HL-60 (cell line): ENCODE measurements around the gene RAD18.

Source experiments
- DNase-seq, 2 experiments: peaks; one replicate each; pipeline ENCODE4 v3.0.0-alpha.2; 2010 to 2020; ENCODE audit warnings: low read depth in 1 of 2, low spot score in 1 of 2
- H3K27ac ChIP-seq: fragments of 250-450 bp; sonication (Bioruptor Pico); replicated peaks from 2 replicates; pipeline ENCODE4 v1.5.1; 2020; ENCODE audit warnings: mild to moderate bottlenecking, moderate library complexity
- H3K27me3 ChIP-seq: fragments of 250-450 bp; sonication (Bioruptor Pico); 2 replicates; pipeline ENCODE4 v1.5.1; 2021; ENCODE audit warnings: mild to moderate bottlenecking, moderate library complexity; ENCODE audit not compliant: insufficient read depth, poor library complexity, severe bottlenecking
- H3K4me3 ChIP-seq: replicated peaks from 2 replicates; pipeline ENCODE4 v1.5.1; 2011; ENCODE audit warnings: mild to moderate bottlenecking, control low read depth, low read length; ENCODE audit not compliant: insufficient read depth
- GABPA ChIP-seq: IDR thresholded peaks from 2 replicates; pipeline ENCODE4 v1.6.1; 2012; ENCODE audit warnings: low read depth
- POLR2AphosphoS5 ChIP-seq: IDR thresholded peaks from 2 replicates; pipeline ENCODE4 v1.6.1; 2012; ENCODE audit warnings: low read depth
- SPI1 ChIP-seq: IDR thresholded peaks from 2 replicates; pipeline ENCODE4 v1.6.1; 2012; ENCODE audit warnings: low read depth, mild to moderate bottlenecking, borderline replicate concordance
- TF ChIP-seq, protein P1 (sequence below): IDR thresholded peaks from 2 replicates; pipeline ENCODE4 v1.6.1; 2012; ENCODE audit warnings: low read depth; ENCODE audit not compliant: insufficient replicate concordance
- TF ChIP-seq, protein P2 (sequence below): IDR thresholded peaks from one replicate; pipeline ENCODE4 v1.5.1; 2011; ENCODE audit warnings: low read length, control low read depth, inconsistent platforms; ENCODE audit not compliant: insufficient read depth

Gene RAD18

DNA sequence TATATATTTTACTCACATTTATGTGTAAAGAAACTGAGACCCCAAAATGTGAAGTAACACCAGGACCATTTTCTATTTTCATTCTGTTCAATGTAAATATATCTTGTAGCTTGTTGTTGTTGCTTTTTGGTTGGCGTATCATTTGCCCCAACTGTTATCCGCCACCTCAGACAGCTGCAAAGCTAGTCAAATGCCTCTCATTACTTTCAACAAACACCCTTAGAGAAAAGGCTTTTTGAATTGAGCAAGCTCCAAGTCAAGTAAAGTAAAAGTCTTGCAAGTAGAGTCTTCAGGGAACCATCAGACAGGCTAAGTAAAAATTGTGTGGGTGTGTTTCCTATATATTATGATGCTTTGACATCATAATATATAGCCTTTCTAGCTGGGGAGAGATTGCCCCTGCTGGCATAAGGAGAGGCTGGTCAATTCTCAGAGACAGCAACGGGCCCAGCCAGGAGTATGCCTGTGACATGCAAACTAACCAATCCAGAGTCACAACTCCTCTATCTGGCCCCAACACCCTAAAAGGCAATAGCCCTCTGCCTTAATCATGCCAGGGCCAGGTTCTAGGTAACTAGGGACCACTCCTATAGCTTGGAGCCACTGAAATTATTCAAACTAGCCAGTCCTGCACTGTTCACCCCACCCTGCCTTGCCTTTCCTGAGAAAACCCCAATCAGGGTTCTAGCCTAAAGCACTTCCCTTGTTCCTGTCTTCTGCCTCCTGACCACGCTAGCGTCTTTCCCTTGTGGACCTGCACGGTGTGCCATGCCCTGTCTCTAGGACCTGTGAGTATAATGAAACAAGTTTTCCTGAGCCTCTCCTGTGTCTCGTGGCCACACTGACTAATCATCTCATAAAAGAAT, 75.6 kb downstream of the RAD18 start:
- H3K27me3 ChIP-seq = no peaks in the 10 kb centered on the region
- TF ChIP-seq, protein P1, sequence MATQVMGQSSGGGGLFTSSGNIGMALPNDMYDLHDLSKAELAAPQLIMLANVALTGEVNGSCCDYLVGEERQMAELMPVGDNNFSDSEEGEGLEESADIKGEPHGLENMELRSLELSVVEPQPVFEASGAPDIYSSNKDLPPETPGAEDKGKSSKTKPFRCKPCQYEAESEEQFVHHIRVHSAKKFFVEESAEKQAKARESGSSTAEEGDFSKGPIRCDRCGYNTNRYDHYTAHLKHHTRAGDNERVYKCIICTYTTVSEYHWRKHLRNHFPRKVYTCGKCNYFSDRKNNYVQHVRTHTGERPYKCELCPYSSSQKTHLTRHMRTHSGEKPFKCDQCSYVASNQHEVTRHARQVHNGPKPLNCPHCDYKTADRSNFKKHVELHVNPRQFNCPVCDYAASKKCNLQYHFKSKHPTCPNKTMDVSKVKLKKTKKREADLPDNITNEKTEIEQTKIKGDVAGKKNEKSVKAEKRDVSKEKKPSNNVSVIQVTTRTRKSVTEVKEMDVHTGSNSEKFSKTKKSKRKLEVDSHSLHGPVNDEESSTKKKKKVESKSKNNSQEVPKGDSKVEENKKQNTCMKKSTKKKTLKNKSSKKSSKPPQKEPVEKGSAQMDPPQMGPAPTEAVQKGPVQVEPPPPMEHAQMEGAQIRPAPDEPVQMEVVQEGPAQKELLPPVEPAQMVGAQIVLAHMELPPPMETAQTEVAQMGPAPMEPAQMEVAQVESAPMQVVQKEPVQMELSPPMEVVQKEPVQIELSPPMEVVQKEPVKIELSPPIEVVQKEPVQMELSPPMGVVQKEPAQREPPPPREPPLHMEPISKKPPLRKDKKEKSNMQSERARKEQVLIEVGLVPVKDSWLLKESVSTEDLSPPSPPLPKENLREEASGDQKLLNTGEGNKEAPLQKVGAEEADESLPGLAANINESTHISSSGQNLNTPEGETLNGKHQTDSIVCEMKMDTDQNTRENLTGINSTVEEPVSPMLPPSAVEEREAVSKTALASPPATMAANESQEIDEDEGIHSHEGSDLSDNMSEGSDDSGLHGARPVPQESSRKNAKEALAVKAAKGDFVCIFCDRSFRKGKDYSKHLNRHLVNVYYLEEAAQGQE = no peak
- TF ChIP-seq, protein P2, sequence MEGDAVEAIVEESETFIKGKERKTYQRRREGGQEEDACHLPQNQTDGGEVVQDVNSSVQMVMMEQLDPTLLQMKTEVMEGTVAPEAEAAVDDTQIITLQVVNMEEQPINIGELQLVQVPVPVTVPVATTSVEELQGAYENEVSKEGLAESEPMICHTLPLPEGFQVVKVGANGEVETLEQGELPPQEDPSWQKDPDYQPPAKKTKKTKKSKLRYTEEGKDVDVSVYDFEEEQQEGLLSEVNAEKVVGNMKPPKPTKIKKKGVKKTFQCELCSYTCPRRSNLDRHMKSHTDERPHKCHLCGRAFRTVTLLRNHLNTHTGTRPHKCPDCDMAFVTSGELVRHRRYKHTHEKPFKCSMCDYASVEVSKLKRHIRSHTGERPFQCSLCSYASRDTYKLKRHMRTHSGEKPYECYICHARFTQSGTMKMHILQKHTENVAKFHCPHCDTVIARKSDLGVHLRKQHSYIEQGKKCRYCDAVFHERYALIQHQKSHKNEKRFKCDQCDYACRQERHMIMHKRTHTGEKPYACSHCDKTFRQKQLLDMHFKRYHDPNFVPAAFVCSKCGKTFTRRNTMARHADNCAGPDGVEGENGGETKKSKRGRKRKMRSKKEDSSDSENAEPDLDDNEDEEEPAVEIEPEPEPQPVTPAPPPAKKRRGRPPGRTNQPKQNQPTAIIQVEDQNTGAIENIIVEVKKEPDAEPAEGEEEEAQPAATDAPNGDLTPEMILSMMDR = no peak
- TF ChIP-seq GABPA (no peak), POLR2AphosphoS5 (no peak), SPI1 (no peak)
- H3K27ac ChIP-seq = no peak overlapping the region
- no peak for DNase-seq
- H3K4me3 ChIP-seq = no peak overlapping the region

DNA sequence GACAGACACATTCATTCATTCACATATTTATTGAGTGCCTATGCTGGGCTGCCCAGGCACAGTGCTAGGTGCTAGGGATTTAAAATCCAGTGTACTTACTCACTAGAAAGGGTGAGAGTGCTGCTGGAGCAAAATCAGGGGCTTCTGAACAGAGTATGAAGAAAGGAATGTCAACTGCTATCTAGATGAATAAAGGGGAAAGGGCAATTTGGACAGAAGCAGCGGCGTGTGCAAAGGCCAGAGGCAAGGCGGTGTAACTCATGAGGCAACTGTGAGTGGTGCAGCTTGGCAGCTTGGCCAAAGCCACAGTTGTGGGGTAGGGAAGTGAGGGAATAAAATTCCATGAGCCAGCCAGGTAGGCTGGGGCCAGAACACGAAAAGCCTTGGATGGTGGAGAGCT, 76.7 kb downstream of the RAD18 start:
- no peak for DNase-seq
- TF ChIP-seq, protein P2 = no peak
- no peak for TF ChIP-seq POLR2AphosphoS5
- TF ChIP-seq, protein P1 = no peak
- no peak for TF ChIP-seq SPI1
- TF ChIP-seq GABPA = no peak

DNA sequence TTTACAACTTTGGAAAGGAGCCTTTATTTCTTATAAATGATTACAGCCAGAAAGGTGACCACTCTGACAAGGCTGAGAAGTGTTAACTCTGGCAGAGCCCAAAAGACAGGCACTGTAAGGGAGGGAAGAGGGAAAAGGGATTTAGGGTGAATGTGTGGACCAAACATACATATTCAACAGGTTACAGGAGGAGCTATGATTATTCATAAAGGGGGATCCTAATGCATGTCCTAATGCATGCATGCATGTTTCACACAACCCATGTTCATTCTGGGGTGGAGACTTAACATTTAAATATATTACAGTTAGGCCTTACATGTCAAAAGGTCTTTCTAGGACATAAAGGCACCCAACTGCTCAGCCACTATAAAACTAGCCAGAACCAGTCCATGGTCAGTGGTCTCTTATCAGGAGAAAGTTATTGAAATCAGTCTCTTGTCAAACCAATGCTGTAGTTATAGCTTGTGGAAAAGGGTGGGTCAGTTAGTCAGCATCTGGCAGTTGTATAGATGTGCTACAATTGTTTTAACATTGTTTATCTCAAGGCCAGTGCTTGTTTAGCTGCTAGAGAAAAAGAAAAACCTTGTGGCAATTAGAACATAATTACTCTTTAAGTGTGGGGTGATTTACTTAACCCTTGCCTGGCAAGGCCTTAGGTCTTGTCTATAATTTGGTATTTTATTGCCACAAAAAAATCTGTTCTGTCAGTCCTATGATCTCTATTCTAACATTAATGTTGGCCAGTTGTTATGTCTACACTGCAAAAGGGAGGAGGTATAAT, 77.5 kb downstream of the RAD18 start:
- Histone ChIP-seq H3K4me3 (no peak overlapping the region), H3K27ac (no peak overlapping the region), H3K27me3 (no peaks in the 10 kb centered on the region)
- no peak for DNase-seq
- TF ChIP-seq, protein P1 = no peak
- TF ChIP-seq, protein P2 = no peak
- TF ChIP-seq GABPA = no peak
- no peak for TF ChIP-seq POLR2AphosphoS5
- no peak for TF ChIP-seq SPI1

More for the DNA sequence above, 76.7 kb downstream of the RAD18 start:
- no peak overlapping the region for H3K27ac ChIP-seq
- no peaks in the 10 kb centered on the region for H3K27me3 ChIP-seq
- no peak overlapping the region for H3K4me3 ChIP-seq
